ENCODE results near the gene TARBP1.

TARBP1 gene

DNA sequence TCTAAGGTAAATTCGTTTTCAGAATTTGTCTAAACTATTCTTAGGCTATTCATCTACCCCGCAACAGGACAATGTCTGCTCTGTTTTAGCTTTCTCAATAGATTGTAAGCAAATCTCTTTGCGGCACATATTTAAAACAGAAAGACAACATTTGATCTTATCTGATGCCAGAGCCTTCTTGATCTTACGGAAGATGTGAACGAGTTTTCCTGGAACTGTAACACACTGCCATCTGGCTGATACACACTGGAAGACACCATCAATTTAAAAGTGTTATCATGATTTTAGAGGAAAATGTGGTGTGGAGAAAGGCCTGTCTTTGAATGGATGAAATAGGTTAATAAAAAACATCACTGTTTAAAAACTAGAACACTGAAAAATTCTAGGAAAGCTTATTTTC is 69.7 kb downstream of the TARBP1 start:
- peaks cover 0 to 5% of the 10 kb centered on the region in 2 donors for H3K4me1 ChIP-seq (ENCODE audit: control insufficient read depth in 2 of 2, insufficient read depth in 1 of 2, low read depth in 1 of 2, low read length in 2 of 2)
- no peak overlapping the region for H3K4me2 ChIP-seq (ENCODE audit: insufficient read depth, low read length, poor library complexity, severe bottlenecking)
- no peaks in the 10 kb centered on the region for H3K9me3 ChIP-seq (replicated peaks in 1 of 2; ENCODE audit: control insufficient read depth in 2 of 2, insufficient read depth in 1 of 2, low read depth in 1 of 2, low read length in 2 of 2)
- no peak overlapping the region for H3K14ac ChIP-seq (ENCODE audit: low read length)
- H3K4ac ChIP-seq (ENCODE audit: low read length) = no peak overlapping the region
- H2AK5ac ChIP-seq (ENCODE audit: low read depth, low read length) = no peak overlapping the region
- H2BK12ac ChIP-seq (ENCODE audit: low read length) = no peak overlapping the region
- H4K91ac ChIP-seq (ENCODE audit: low read depth, low read length, poor library complexity) = no peak overlapping the region
- H2BK15ac ChIP-seq (ENCODE audit: low read length) = no peak overlapping the region
- H3K27ac ChIP-seq (replicated peaks; ENCODE audit: low read length) = no peak overlapping the region
- WGBS, 2 donors (ENCODE audit: extremely low coverage in 2 of 2, insufficient read length in 2 of 2, insufficient replicate concordance in 1 of 2) = no CpG with 5 or more reads among the region's 5 CpGs
- no peak overlapping the region for H3K18ac ChIP-seq (ENCODE audit: low read length)
- DNase-seq (ENCODE audit: low spot score) = no peak
- no peak overlapping the region for H3K4me3 ChIP-seq (ENCODE audit: low read length in 2 of 2)
- no peak overlapping the region for H2AFZ ChIP-seq (ENCODE audit: low read length)
- H3K23ac ChIP-seq (ENCODE audit: low read depth, low read length, poor library complexity) = no peak overlapping the region
- no peaks in the 10 kb centered on the region for H3K27me3 ChIP-seq (ENCODE audit: control insufficient read depth in 3 of 3, insufficient read depth in 3 of 3, low read depth in 1 of 3, low read length in 3 of 3)
- peaks cover 3 to 62% of the 10 kb centered on the region in 2 donors for H3K36me3 ChIP-seq (replicated peaks in 1 of 2; ENCODE audit: control insufficient read depth in 2 of 2, insufficient read depth in 2 of 2, low read length in 2 of 2)
- H2BK120ac ChIP-seq (ENCODE audit: low read depth, low read length) = no peak overlapping the region
- no peak overlapping the region for H3K9ac ChIP-seq (ENCODE audit: low read depth, low read length, poor library complexity)
- H3K79me1 ChIP-seq (ENCODE audit: low read depth, low read length) = no peaks in the 10 kb centered on the region
- no peak overlapping the region for H2BK5ac ChIP-seq (ENCODE audit: low read length)
- no peak overlapping the region for H4K8ac ChIP-seq (ENCODE audit: low read depth, low read length)

- no peaks in the 10 kb centered on the region for H3K79me1 ChIP-seq (ENCODE audit: low read depth, low read length)
- no peak overlapping the region for H2AFZ ChIP-seq (ENCODE audit: low read length)
- H3K4me3 ChIP-seq (ENCODE audit: low read length in 2 of 2) = no peak overlapping the region
- no peak overlapping the region for H3K23ac ChIP-seq (ENCODE audit: low read depth, low read length, poor library complexity)
- H4K8ac ChIP-seq (ENCODE audit: low read depth, low read length) = no peak overlapping the region
- no peak overlapping the region for H2BK15ac ChIP-seq (ENCODE audit: low read length)
- no peak overlapping the region for H3K4me2 ChIP-seq (ENCODE audit: insufficient read depth, low read length, poor library complexity, severe bottlenecking)
- no peak overlapping the region for H3K27ac ChIP-seq (replicated peaks; ENCODE audit: low read length)
- H2BK12ac ChIP-seq (ENCODE audit: low read length) = no peak overlapping the region
- peaks cover 3 to 60% of the 10 kb centered on the region in 2 donors for H3K36me3 ChIP-seq (replicated peaks in 1 of 2; ENCODE audit: control insufficient read depth in 2 of 2, insufficient read depth in 2 of 2, low read length in 2 of 2)
- no peaks in the 10 kb centered on the region for H3K9me3 ChIP-seq (replicated peaks in 1 of 2; ENCODE audit: control insufficient read depth in 2 of 2, insufficient read depth in 1 of 2, low read depth in 1 of 2, low read length in 2 of 2)
- H3K4me1 ChIP-seq (ENCODE audit: control insufficient read depth in 2 of 2, insufficient read depth in 1 of 2, low read depth in 1 of 2, low read length in 2 of 2) = peaks cover 0 to 5% of the 10 kb centered on the region in 2 donors
- H4K91ac ChIP-seq (ENCODE audit: low read depth, low read length, poor library complexity) = no peak overlapping the region
- no peak overlapping the region for H3K18ac ChIP-seq (ENCODE audit: low read length)
- H3K4ac ChIP-seq (ENCODE audit: low read length) = no peak overlapping the region
- DNase-seq (ENCODE audit: low spot score) = no peak
- no peak overlapping the region for H3K9ac ChIP-seq (ENCODE audit: low read depth, low read length, poor library complexity)
- WGBS, 2 donors (ENCODE audit: extremely low coverage in 2 of 2, insufficient read length in 2 of 2, insufficient replicate concordance in 1 of 2) = no CpG with 5 or more reads among the region's 9 CpGs
- no peak overlapping the region for H3K14ac ChIP-seq (ENCODE audit: low read length)
- H2BK5ac ChIP-seq (ENCODE audit: low read length) = no peak overlapping the region
- H2BK120ac ChIP-seq (ENCODE audit: low read depth, low read length) = no peak overlapping the region
- H3K27me3 ChIP-seq (ENCODE audit: control insufficient read depth in 3 of 3, insufficient read depth in 3 of 3, low read depth in 1 of 3, low read length in 3 of 3) = no peaks in the 10 kb centered on the region
- no peak overlapping the region for H2AK5ac ChIP-seq (ENCODE audit: low read depth, low read length)
These were observed 70.2 kb downstream of the TARBP1 start for GRCh38 chr1:234408757-234409156.

DNA sequence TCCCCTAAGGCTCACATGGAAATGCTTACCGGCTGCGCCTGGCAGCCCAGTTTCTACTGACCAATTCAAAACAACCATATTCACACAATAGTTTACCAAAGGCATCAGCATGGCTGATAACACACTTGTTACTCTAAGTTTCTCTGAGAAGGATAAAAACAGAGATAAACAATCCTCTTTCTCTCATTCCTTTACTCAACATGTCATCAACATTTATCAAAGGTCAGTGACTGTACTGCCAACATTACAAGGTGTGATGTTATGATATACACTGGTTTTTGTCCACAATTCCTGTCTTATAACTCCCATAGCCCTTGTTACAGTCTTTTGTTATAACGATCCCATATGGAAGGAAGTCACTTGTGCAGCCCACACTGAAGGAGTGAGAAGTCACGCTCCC is 72.1 kb downstream of the TARBP1 start:
- Histone ChIP-seq H3K4me3 (ENCODE audit: low read length in 2 of 2) (no peak overlapping the region), H3K14ac (ENCODE audit: low read length) (no peak overlapping the region), H3K4me1 (ENCODE audit: control insufficient read depth in 2 of 2, insufficient read depth in 1 of 2, low read depth in 1 of 2, low read length in 2 of 2) (no peaks in the 10 kb centered on the region), H2BK120ac (ENCODE audit: low read depth, low read length) (no peak overlapping the region), H4K8ac (ENCODE audit: low read depth, low read length) (no peak overlapping the region), H2BK12ac (ENCODE audit: low read length) (no peak overlapping the region), H3K4me2 (ENCODE audit: insufficient read depth, low read length, poor library complexity, severe bottlenecking) (no peak overlapping the region), H3K79me1 (ENCODE audit: low read depth, low read length) (no peaks in the 10 kb centered on the region), H3K36me3 (replicated peaks in 1 of 2; ENCODE audit: control insufficient read depth in 2 of 2, insufficient read depth in 2 of 2, low read length in 2 of 2) (peaks cover 3 to 47% of the 10 kb centered on the region in 2 donors), H3K27ac (replicated peaks; ENCODE audit: low read length) (no peak overlapping the region), H2AK5ac (ENCODE audit: low read depth, low read length) (no peak overlapping the region), H3K23ac (ENCODE audit: low read depth, low read length, poor library complexity) (no peak overlapping the region), H3K27me3 (ENCODE audit: control insufficient read depth in 3 of 3, insufficient read depth in 3 of 3, low read depth in 1 of 3, low read length in 3 of 3) (no peaks in the 10 kb centered on the region), H3K18ac (ENCODE audit: low read length) (no peak overlapping the region), H2BK15ac (ENCODE audit: low read length) (no peak overlapping the region), H4K91ac (ENCODE audit: low read depth, low read length, poor library complexity) (no peak overlapping the region), H3K4ac (ENCODE audit: low read length) (no peak overlapping the region), H2BK5ac (ENCODE audit: low read length) (no peak overlapping the region), H2AFZ (ENCODE audit: low read length) (no peak overlapping the region), H3K9me3 (replicated peaks in 1 of 2; ENCODE audit: control insufficient read depth in 2 of 2, insufficient read depth in 1 of 2, low read depth in 1 of 2, low read length in 2 of 2) (no peaks in the 10 kb centered on the region), H3K9ac (ENCODE audit: low read depth, low read length, poor library complexity) (no peak overlapping the region)
- no CpG with 5 or more reads among the region's 4 CpGs for WGBS, 2 donors (ENCODE audit: extremely low coverage in 2 of 2, insufficient read length in 2 of 2, insufficient replicate concordance in 1 of 2)
- no peak for DNase-seq (ENCODE audit: low spot score)

- H3K79me1 ChIP-seq (ENCODE audit: low read depth, low read length) = no peaks in the 10 kb centered on the region
- H3K27me3 ChIP-seq (ENCODE audit: control insufficient read depth in 3 of 3, insufficient read depth in 3 of 3, low read depth in 1 of 3, low read length in 3 of 3) = no peaks in the 10 kb centered on the region
- H3K4me2 ChIP-seq (ENCODE audit: insufficient read depth, low read length, poor library complexity, severe bottlenecking) = no peak overlapping the region
- H3K4me3 ChIP-seq (ENCODE audit: low read length in 2 of 2) = no peak overlapping the region
- no peak overlapping the region for H2AK5ac ChIP-seq (ENCODE audit: low read depth, low read length)
- H3K4me1 ChIP-seq (ENCODE audit: control insufficient read depth in 2 of 2, insufficient read depth in 1 of 2, low read depth in 1 of 2, low read length in 2 of 2) = no peaks in the 10 kb centered on the region
- H2BK5ac ChIP-seq (ENCODE audit: low read length) = no peak overlapping the region
- DNase-seq (ENCODE audit: low spot score) = no peak
- no peak overlapping the region for H3K27ac ChIP-seq (replicated peaks; ENCODE audit: low read length)
- H3K36me3 ChIP-seq (replicated peaks in 1 of 2; ENCODE audit: control insufficient read depth in 2 of 2, insufficient read depth in 2 of 2, low read length in 2 of 2) = peaks cover 3 to 46% of the 10 kb centered on the region in 2 donors
- WGBS, 2 donors (ENCODE audit: extremely low coverage in 2 of 2, insufficient read length in 2 of 2, insufficient replicate concordance in 1 of 2) = no CpG with 5 or more reads among the region's 6 CpGs
- no peak overlapping the region for H3K14ac ChIP-seq (ENCODE audit: low read length)
- no peak overlapping the region for H3K18ac ChIP-seq (ENCODE audit: low read length)
- no peak overlapping the region for H4K91ac ChIP-seq (ENCODE audit: low read depth, low read length, poor library complexity)
- H2BK12ac ChIP-seq (ENCODE audit: low read length) = no peak overlapping the region
- peak overlapping the region; percentile 27 for H3K9ac ChIP-seq (ENCODE audit: low read depth, low read length, poor library complexity)
- no peak overlapping the region for H2BK15ac ChIP-seq (ENCODE audit: low read length)
- no peak overlapping the region for H3K4ac ChIP-seq (ENCODE audit: low read length)
- no peaks in the 10 kb centered on the region for H3K9me3 ChIP-seq (replicated peaks in 1 of 2; ENCODE audit: control insufficient read depth in 2 of 2, insufficient read depth in 1 of 2, low read depth in 1 of 2, low read length in 2 of 2)
- no peak overlapping the region for H3K23ac ChIP-seq (ENCODE audit: low read depth, low read length, poor library complexity)
- H2AFZ ChIP-seq (ENCODE audit: low read length) = no peak overlapping the region
- H2BK120ac ChIP-seq (ENCODE audit: low read depth, low read length) = no peak overlapping the region
- H4K8ac ChIP-seq (ENCODE audit: low read depth, low read length) = no peak overlapping the region
These were observed 73.3 kb downstream of the TARBP1 start for GRCh38 chr1:234405676-234406075.
